GM23338 (cell line): ENCODE measurements around the gene SNX32. TPM values are rescaled to one million over a fixed set of nuclear protein-coding genes. Genes with fewer than 3 reads are reported as not detected.

ENCODE experiments used
- EZH2 ChIP-seq: fragments of 200-600 bp; sonication (generic); IDR thresholded peaks from one replicate; pipeline ENCODE4 v1.8.0; 2017; ENCODE audit warnings: antibody characterized with exemption, mild to moderate bottlenecking, low read depth; ENCODE audit not compliant: unreplicated experiment
- JUNB ChIP-seq: IDR thresholded peaks from one replicate; pipeline ENCODE4 v1.6.1; 2016; ENCODE audit warnings: antibody characterized with exemption; ENCODE audit not compliant: unreplicated experiment
- POLR2AphosphoS5 ChIP-seq: IDR thresholded peaks from 2 replicates; pipeline ENCODE4 v1.6.1; 2016; ENCODE audit warnings: antibody characterized with exemption, low read depth
- ZNF462 ChIP-seq: fragments of 250-450 bp; sonication (Bioruptor Pico); IDR thresholded peaks from 2 replicates; pipeline ENCODE4 v1.5.0; 2020; ENCODE audit warnings: mild to moderate bottlenecking, moderate library complexity
- polyA plus RNA-seq: library from polyadenylated mRNA; unstranded; fragments of >200 nt; fragmentation: Nextera tagmentation; extraction: Ambion mirVana; gene quantifications from 2 replicates; pipeline ENCODE4 v1.2.1, GENCODE V29; 2016
- total RNA-seq: library from RNA; depleted of rRNA; stranded (reverse); fragments of >200 nt; shearing (Covaris generic); gene quantifications from 2 replicates; pipeline ENCODE4 v1.2.3, GENCODE V29; 2014
- TF ChIP-seq, protein P1 (sequence below): IDR thresholded peaks from 2 replicates; pipeline ENCODE4 v1.6.1; 2016; ENCODE audit warnings: antibody characterized with exemption
- TF ChIP-seq, protein P2 (sequence below): IDR thresholded peaks from one replicate; pipeline ENCODE4 v1.6.1; 2018; ENCODE audit warnings: antibody characterized with exemption; ENCODE audit not compliant: unreplicated experiment

The SNX32 gene
- total and polyA plus RNA-seq, 2 experiments from 2014 or later = 0.49 to 1.2 TPM

DNA sequence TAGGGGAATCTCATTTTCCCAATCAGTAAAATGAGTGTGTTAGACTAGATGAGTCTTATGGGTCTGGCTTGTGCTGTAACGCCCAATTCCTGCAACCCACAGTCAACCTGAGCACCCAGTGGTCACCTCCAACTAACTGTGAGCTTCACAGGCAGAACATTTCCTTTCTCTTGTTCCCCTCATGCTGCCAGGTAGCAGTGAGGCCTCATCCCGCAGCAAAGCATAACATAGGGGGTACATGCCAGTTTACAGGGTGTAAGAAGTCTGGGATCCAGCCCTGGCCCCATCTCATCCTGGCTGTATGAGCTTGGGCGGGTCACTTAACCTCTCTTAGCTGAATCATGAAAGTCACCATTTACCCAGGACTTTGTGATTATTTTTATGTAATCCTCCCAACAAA, 35.1 kb downstream of the SNX32 start (continued):
- TF ChIP-seq ZNF462 (CRISPR knock-in tag) = no peak
- TF ChIP-seq, protein P1, sequence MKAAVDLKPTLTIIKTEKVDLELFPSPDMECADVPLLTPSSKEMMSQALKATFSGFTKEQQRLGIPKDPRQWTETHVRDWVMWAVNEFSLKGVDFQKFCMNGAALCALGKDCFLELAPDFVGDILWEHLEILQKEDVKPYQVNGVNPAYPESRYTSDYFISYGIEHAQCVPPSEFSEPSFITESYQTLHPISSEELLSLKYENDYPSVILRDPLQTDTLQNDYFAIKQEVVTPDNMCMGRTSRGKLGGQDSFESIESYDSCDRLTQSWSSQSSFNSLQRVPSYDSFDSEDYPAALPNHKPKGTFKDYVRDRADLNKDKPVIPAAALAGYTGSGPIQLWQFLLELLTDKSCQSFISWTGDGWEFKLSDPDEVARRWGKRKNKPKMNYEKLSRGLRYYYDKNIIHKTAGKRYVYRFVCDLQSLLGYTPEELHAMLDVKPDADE = no peak
- TF ChIP-seq, protein P2, sequence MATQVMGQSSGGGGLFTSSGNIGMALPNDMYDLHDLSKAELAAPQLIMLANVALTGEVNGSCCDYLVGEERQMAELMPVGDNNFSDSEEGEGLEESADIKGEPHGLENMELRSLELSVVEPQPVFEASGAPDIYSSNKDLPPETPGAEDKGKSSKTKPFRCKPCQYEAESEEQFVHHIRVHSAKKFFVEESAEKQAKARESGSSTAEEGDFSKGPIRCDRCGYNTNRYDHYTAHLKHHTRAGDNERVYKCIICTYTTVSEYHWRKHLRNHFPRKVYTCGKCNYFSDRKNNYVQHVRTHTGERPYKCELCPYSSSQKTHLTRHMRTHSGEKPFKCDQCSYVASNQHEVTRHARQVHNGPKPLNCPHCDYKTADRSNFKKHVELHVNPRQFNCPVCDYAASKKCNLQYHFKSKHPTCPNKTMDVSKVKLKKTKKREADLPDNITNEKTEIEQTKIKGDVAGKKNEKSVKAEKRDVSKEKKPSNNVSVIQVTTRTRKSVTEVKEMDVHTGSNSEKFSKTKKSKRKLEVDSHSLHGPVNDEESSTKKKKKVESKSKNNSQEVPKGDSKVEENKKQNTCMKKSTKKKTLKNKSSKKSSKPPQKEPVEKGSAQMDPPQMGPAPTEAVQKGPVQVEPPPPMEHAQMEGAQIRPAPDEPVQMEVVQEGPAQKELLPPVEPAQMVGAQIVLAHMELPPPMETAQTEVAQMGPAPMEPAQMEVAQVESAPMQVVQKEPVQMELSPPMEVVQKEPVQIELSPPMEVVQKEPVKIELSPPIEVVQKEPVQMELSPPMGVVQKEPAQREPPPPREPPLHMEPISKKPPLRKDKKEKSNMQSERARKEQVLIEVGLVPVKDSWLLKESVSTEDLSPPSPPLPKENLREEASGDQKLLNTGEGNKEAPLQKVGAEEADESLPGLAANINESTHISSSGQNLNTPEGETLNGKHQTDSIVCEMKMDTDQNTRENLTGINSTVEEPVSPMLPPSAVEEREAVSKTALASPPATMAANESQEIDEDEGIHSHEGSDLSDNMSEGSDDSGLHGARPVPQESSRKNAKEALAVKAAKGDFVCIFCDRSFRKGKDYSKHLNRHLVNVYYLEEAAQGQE = no peak
- TF ChIP-seq EZH2 = no peak
- TF ChIP-seq JUNB = no peak
- no peak for TF ChIP-seq POLR2AphosphoS5
